GM19238 (cell line): ENCODE results near the gene ADAMTSL5.
"Not testable (repeated sequence)": the region's sequence is repeated elsewhere in the genome, so short reads cannot be mapped to it uniquely, and the experiment has no call there.

Experiments used
- DNase-seq: peaks from one replicate; pipeline ENCODE4 v3.0.0; 2011; ENCODE audit warnings: low spot score; ENCODE audit not compliant: insufficient read length

Gene ADAMTSL5

GRCh38 chr19:1512671-1513498 lies at the start of gene ADAMTSL5:
ADAMTSL5 (minus strand) TSS chr19:1513019; CDS start chr19:1510943, 2,076 bp downstream.
- peak; percentile 73 for DNase-seq

GRCh38 chr19:1561236-1561842 lies 48.5 kb upstream of the ADAMTSL5 start:
- no peak for DNase-seq

GRCh38 chr19:1560286-1560882 lies 47.6 kb upstream of the ADAMTSL5 start:
- no peak for DNase-seq

- DNase-seq = no peak
Observed at GRCh38 chr19:1558552-1558951, 45.7 kb upstream of the ADAMTSL5 start.

GRCh38 chr19:1556390-1557070 lies 43.7 kb upstream of the ADAMTSL5 start:
- no peak for DNase-seq

- DNase-seq = no peak
Observed at GRCh38 chr19:1555487-1556389, 42.9 kb upstream of the ADAMTSL5 start.

- DNase-seq = no peak
Observed at GRCh38 chr19:1554968-1555367, 42.1 kb upstream of the ADAMTSL5 start.

GRCh38 chr19:1553415-1553814 lies 40.6 kb upstream of the ADAMTSL5 start:
- no peak for DNase-seq

GRCh38 chr19:1551068-1552040 lies 38.5 kb upstream of the ADAMTSL5 start:
- no peak for DNase-seq

- DNase-seq = no peak
Observed at GRCh38 chr19:1549332-1549945, 36.6 kb upstream of the ADAMTSL5 start.

GRCh38 chr19:1540365-1540925 lies 27.6 kb upstream of the ADAMTSL5 start:
- DNase-seq = no peak

GRCh38 chr19:1539749-1540148 lies 26.9 kb upstream of the ADAMTSL5 start:
- not testable (repeated sequence) for DNase-seq

- DNase-seq = no peak
Observed at GRCh38 chr19:1538978-1539377, 26.2 kb upstream of the ADAMTSL5 start.

- DNase-seq = not testable (repeated sequence)
Observed at GRCh38 chr19:1535699-1536098, 22.9 kb upstream of the ADAMTSL5 start.

GRCh38 chr19:1534972-1535371 lies 22.2 kb upstream of the ADAMTSL5 start:
- no peak for DNase-seq

- DNase-seq = no peak
Observed at GRCh38 chr19:1533510-1534150, 20.8 kb upstream of the ADAMTSL5 start.

- DNase-seq = no peak
Observed at GRCh38 chr19:1532003-1532402, 19.2 kb upstream of the ADAMTSL5 start.

- no peak for DNase-seq
Observed at GRCh38 chr19:1531587-1531986, 18.8 kb upstream of the ADAMTSL5 start.
